Adrenal gland (tissue), 5 donors: ENCODE measurements around the gene FCN3.

Source experiments
- CTCF ChIP-seq, 6 experiments: fragments of 450-650 bp in 4 of 6; fragments of 200-600 bp in 2 of 6; sonication (generic) in 1 of 6; IDR thresholded peaks; 1 replicate in 5 of 6; 2 replicates in 1 of 6; pipeline versions ENCODE4 v1.5.1 to v1.8.0; 2016 to 2021; ENCODE audit warnings: antibody characterized with exemption in 6 of 6, mild to moderate bottlenecking in 2 of 6, moderate library complexity in 1 of 6
- POLR2A ChIP-seq, 2 donors: fragments of 450-650 bp; IDR thresholded peaks; one replicate each; pipeline ENCODE4 v1.6.1; 2017; ENCODE audit warnings: antibody characterized with exemption in 2 of 2, mild to moderate bottlenecking in 2 of 2, moderate library complexity in 1 of 2
- donor health status: DM: no; HTN: no; CAD: no.

GRCh38 chr1:27345272-27345671 lies 29.4 kb downstream of the FCN3 start:
- TF ChIP-seq CTCF (IDR thresholded peaks at IDR 0.05) (no peak), POLR2A (IDR thresholded peaks at IDR 0.05) (no peak)
